K562 (cell line): ENCODE results near the gene TXLNA. TPM values are rescaled to one million over a fixed set of nuclear protein-coding genes. Genes with fewer than 3 reads are reported as not detected.

ENCODE experiments used
- polyA plus RNA-seq, 8 experiments: library from polyadenylated mRNA; depleted of rRNA in 4 of 8; stranded (reverse) in 5 of 8; unstranded in 3 of 8; fragments of >200 nt; fragmentation: Nextera tagmentation in 2 of 8; fragmentation: Illumina TruSeq in 1 of 8; extraction: Ambion mirVana in 2 of 8; extraction: Trizol in 1 of 8; gene quantifications; 2 replicates each; pipeline versions ENCODE4 v1.2.1 to v1.2.3, GENCODE V29; 2011 to 2014; ENCODE audit warnings: inconsistent platforms in 1 of 8, missing spikeins in 1 of 8
- total RNA-seq, 7 experiments: library from RNA; depleted of rRNA in 6 of 7; stranded (reverse); fragments of >200 nt in 6 of 7; fragmentation: Illumina TruSeq in 2 of 7; extraction: Trizol in 2 of 7; gene quantifications; 2 replicates each; pipeline versions ENCODE4 v1.2.1 to v1.2.3, GENCODE V29; 2011 to 2021; ENCODE audit warnings: low replicate concordance in 1 of 7
- TF ChIP-seq, protein P1 (sequence below): sonication (generic); formaldehyde crosslinking; IDR thresholded peaks from 2 replicates; pipeline ENCODE4 v1.8.0; 2023; ENCODE audit warnings: mild to moderate bottlenecking, missing genetic modification reagents
- TF ChIP-seq, protein P2 (sequence below): fragments of 250-450 bp; sonication (Bioruptor Pico); IDR thresholded peaks from 2 replicates; pipeline ENCODE4 v1.4.0; 2020

TXLNA gene
- total and polyA plus RNA-seq, 9 of the 15 experiments (the other 6 are each of a cell fraction or from before 2014, with no cell fraction given) = 9.2 to 54.5 (median 39.3) TPM

DNA sequence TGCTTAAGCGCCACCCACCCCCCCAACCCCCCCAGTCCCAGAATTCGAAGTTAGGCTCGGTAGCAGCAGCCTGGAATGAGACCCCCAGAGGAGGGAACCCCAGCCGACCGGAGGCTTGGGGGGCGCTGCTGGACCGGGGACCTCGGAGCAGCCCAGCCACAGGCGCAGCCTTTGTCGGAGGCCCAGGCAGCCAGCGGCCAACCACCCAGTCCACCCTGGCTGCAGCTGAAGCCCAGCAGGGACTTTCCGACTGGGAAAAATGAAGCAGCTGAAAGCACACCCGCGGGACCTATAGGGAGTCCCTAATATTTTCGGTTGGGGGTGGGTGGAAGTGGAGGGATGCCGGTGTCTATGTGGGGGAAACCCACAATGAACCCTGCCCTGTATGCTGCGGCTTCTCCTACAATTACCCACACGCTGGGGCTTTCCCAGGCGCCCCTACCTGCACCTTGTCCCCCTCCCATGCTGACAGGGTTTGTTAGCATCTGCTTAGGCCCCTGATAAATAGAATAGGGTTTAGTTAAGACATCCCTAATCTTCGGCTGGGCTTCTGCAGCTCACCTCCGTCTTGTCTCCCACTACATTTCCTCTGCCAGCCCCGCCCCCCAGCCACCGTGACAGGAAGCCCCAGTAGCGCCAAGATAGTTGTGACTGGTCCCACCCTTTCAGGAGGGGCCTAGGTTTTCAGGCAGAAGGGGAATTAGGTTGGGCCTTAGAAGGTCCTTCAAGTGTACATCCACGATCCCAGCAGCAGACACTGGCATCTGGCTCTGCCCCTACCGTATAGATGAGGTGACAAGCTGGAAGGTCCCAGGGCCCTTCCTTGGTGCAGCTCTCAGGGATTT, 21.8 kb downstream of the TXLNA start (continued):
- TF ChIP-seq, protein P1, sequence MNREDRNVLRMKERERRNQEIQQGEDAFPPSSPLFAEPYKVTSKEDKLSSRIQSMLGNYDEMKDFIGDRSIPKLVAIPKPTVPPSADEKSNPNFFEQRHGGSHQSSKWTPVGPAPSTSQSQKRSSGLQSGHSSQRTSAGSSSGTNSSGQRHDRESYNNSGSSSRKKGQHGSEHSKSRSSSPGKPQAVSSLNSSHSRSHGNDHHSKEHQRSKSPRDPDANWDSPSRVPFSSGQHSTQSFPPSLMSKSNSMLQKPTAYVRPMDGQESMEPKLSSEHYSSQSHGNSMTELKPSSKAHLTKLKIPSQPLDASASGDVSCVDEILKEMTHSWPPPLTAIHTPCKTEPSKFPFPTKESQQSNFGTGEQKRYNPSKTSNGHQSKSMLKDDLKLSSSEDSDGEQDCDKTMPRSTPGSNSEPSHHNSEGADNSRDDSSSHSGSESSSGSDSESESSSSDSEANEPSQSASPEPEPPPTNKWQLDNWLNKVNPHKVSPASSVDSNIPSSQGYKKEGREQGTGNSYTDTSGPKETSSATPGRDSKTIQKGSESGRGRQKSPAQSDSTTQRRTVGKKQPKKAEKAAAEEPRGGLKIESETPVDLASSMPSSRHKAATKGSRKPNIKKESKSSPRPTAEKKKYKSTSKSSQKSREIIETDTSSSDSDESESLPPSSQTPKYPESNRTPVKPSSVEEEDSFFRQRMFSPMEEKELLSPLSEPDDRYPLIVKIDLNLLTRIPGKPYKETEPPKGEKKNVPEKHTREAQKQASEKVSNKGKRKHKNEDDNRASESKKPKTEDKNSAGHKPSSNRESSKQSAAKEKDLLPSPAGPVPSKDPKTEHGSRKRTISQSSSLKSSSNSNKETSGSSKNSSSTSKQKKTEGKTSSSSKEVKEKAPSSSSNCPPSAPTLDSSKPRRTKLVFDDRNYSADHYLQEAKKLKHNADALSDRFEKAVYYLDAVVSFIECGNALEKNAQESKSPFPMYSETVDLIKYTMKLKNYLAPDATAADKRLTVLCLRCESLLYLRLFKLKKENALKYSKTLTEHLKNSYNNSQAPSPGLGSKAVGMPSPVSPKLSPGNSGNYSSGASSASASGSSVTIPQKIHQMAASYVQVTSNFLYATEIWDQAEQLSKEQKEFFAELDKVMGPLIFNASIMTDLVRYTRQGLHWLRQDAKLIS (CRISPR knock-in tag) = 0 out of 2 replicates have a peak, but pooled peaks have one; percentile 49
- TF ChIP-seq, protein P2, sequence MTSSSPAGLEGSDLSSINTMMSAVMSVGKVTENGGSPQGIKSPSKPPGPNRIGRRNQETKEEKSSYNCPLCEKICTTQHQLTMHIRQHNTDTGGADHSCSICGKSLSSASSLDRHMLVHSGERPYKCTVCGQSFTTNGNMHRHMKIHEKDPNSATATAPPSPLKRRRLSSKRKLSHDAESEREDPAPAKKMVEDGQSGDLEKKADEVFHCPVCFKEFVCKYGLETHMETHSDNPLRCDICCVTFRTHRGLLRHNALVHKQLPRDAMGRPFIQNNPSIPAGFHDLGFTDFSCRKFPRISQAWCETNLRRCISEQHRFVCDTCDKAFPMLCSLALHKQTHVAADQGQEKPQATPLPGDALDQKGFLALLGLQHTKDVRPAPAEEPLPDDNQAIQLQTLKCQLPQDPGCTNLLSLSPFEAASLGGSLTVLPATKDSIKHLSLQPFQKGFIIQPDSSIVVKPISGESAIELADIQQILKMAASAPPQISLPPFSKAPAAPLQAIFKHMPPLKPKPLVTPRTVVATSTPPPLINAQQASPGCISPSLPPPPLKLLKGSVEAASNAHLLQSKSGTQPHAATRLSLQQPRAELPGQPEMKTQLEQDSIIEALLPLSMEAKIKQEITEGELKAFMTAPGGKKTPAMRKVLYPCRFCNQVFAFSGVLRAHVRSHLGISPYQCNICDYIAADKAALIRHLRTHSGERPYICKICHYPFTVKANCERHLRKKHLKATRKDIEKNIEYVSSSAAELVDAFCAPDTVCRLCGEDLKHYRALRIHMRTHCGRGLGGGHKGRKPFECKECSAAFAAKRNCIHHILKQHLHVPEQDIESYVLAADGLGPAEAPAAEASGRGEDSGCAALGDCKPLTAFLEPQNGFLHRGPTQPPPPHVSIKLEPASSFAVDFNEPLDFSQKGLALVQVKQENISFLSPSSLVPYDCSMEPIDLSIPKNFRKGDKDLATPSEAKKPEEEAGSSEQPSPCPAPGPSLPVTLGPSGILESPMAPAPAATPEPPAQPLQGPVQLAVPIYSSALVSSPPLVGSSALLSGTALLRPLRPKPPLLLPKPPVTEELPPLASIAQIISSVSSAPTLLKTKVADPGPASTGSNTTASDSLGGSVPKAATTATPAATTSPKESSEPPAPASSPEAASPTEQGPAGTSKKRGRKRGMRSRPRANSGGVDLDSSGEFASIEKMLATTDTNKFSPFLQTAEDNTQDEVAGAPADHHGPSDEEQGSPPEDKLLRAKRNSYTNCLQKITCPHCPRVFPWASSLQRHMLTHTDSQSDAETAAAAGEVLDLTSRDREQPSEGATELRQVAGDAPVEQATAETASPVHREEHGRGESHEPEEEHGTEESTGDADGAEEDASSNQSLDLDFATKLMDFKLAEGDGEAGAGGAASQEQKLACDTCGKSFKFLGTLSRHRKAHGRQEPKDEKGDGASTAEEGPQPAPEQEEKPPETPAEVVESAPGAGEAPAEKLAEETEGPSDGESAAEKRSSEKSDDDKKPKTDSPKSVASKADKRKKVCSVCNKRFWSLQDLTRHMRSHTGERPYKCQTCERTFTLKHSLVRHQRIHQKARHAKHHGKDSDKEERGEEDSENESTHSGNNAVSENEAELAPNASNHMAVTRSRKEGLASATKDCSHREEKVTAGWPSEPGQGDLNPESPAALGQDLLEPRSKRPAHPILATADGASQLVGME (CRISPR knock-in tag) = 0 out of 2 replicates have a peak, but pooled peaks have one; percentile 54
